Transverse colon (tissue), 4 donors: ENCODE measurements around the gene ETHE1. TPM values are rescaled to one million over a fixed set of nuclear protein-coding genes. Genes with fewer than 3 reads are reported as not detected.
A peak's percentile ranks its signal among the peaks of the same experiment; 100 is the strongest.

Experiments
- DNase-seq: peaks from one replicate; pipeline ENCODE4 v3.0.0-alpha.2; 2019
- H3K27ac ChIP-seq, 4 donors: fragments of 200-600 bp; sonication (generic); 2 replicates each; pipeline ENCODE4 v1.5.1; 2016 to 2018; ENCODE audit warnings: inconsistent platforms in 4 of 4
- H3K27me3 ChIP-seq: fragments of 200-600 bp; sonication (generic); 2 replicates; pipeline ENCODE4 v1.5.1; 2017; ENCODE audit warnings: inconsistent platforms
- H3K36me3 ChIP-seq, 4 donors: fragments of 200-600 bp; sonication (generic); 2 replicates each; pipeline ENCODE4 v1.5.1; 2017 to 2019; ENCODE audit warnings: inconsistent platforms in 4 of 4
- H3K4me1 ChIP-seq, 4 donors: fragments of 200-600 bp; sonication (generic); 2 replicates each; pipeline ENCODE4 v1.5.1; 2017 to 2020; ENCODE audit warnings: inconsistent platforms in 4 of 4
- H3K4me3 ChIP-seq, 4 donors: fragments of 200-600 bp; sonication (generic); 1 replicate in 1 of 4; 2 replicates in 3 of 4; pipeline versions ENCODE4 v1.5.1 to v1.6.1; 2017 to 2019; ENCODE audit warnings: inconsistent platforms in 4 of 4
- H3K9me3 ChIP-seq, 2 donors: fragments of 200-600 bp; sonication (generic); 2 replicates each; pipeline ENCODE4 v1.5.1; 2017 to 2019; ENCODE audit warnings: inconsistent platforms in 2 of 2
- EP300 ChIP-seq: sonication (generic); formaldehyde crosslinking; IDR thresholded peaks from one replicate; pipeline ENCODE4 v1.6.1; 2017; ENCODE audit warnings: antibody characterized with exemption, low read depth
- POLR2A ChIP-seq: fragments of 450-650 bp; IDR thresholded peaks from one replicate; pipeline ENCODE4 v1.6.1; 2016; ENCODE audit warnings: antibody characterized with exemption, mild to moderate bottlenecking, moderate library complexity
- POLR2AphosphoS5 ChIP-seq, 3 donors: sonication (generic); formaldehyde crosslinking; IDR thresholded peaks; one replicate each; pipeline ENCODE4 v1.6.1; 2016; ENCODE audit warnings: antibody characterized with exemption in 3 of 3
- WGBS, 2 donors: methylation state at CpG; one replicate each; pipeline ENCODE4 v1.1.5; 2018; ENCODE audit warnings: low coverage in 1 of 2; 5-methylcytosine and 5-hydroxymethylcytosine counted together
- in situ Hi-C, 4 donors: fragments of 200-750 bp; cut with MboI; loops; one replicate each; pipeline versions ENCODE4 v1.15.0 to v1.15.1; 2017; ENCODE audit warnings: low sequenced_read_pairs in 3 of 4, low pct_ligation_motif_present in 1 of 4, low pct_unique_long_range_greater_than_20kb in 1 of 4
- intact Hi-C: fragments of 100-400 bp; cut with DNase I; formaldehyde crosslinking; loops from one replicate; pipeline ENCODE4 v1.15.1; 2023; ENCODE audit warnings: low total_unique reads
- total RNA-seq, 4 donors: library from RNA; depleted of rRNA; stranded (reverse); fragments of >200 nt; gene quantifications; one replicate each; pipeline ENCODE4 v1.1.0, GENCODE V29; 2016
- TF ChIP-seq, protein P1 (sequence below), 5 experiments: fragments of 200-600 bp in 3 of 5; fragments of 450-650 bp in 2 of 5; sonication (generic) in 3 of 5; IDR thresholded peaks; 1 replicate in 2 of 5; 2 replicates in 3 of 5; pipeline ENCODE4 v1.5.1; 2016 to 2017; ENCODE audit warnings: antibody characterized with exemption in 5 of 5, inconsistent platforms in 3 of 5, mild to moderate bottlenecking in 2 of 5, moderate library complexity in 1 of 5

Gene ETHE1
- total RNA-seq, 4 donors from 2014 or later: 438 to 667 (median 458) TPM

DNA sequence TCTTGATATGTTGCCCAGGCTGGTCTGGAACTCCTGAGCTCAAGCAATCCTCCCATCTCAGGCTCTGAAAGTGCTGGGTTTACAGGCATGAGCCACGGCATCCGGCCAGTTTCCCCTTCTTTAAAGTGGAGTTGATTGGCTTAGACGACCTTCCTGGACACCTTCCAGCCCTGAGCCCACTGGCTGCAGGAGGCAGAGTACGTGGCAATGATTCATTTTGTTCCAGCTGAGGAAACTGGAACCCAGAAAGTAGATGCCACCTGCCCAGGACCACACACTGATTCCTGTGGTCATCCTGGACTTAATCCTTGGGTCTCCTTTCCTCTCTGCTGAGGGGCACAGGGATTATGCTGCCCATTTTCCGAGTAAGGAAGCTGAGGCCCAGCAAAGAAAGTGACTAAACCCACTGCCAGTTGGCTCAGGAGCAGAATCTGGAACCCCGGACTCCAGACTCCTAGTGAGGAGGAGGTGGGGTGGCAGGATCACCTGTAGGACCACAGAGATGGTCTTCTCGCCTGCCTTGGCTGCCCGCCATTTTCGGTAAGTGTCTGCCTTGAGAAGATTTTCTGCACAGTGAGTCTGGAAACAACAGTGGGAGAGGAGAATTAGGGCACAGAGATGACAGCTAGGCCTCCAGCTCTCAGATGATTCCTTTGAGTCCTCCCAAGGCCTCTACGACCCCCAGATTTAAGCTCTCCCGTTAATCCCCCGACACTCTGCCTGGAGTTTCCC lies 47.6 kb upstream of the ETHE1 start:
- no peak for DNase-seq
- TF ChIP-seq EP300: no peak
- TF ChIP-seq, protein P1, sequence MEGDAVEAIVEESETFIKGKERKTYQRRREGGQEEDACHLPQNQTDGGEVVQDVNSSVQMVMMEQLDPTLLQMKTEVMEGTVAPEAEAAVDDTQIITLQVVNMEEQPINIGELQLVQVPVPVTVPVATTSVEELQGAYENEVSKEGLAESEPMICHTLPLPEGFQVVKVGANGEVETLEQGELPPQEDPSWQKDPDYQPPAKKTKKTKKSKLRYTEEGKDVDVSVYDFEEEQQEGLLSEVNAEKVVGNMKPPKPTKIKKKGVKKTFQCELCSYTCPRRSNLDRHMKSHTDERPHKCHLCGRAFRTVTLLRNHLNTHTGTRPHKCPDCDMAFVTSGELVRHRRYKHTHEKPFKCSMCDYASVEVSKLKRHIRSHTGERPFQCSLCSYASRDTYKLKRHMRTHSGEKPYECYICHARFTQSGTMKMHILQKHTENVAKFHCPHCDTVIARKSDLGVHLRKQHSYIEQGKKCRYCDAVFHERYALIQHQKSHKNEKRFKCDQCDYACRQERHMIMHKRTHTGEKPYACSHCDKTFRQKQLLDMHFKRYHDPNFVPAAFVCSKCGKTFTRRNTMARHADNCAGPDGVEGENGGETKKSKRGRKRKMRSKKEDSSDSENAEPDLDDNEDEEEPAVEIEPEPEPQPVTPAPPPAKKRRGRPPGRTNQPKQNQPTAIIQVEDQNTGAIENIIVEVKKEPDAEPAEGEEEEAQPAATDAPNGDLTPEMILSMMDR (IDR thresholded peaks at IDR 0.05): no peak
- no peak for TF ChIP-seq POLR2AphosphoS5 (IDR thresholded peaks at IDR 0.05)
- no peak for TF ChIP-seq POLR2A
- Histone ChIP-seq H3K36me3 (no peaks in the 10 kb centered on the region), H3K27ac (peak overlapping the region; percentile 81 to 94 (median 92)), H3K4me1 (peaks cover 5 to 22% (median 12%) of the 10 kb centered on the region in 4 donors), H3K4me3 (peak overlapping the region; percentile 72 to 99 (median 88)), H3K9me3 (no peaks in the 10 kb centered on the region), H3K27me3 (no peaks in the 10 kb centered on the region)
- in situ Hi-C loops: no loop called here
- intact Hi-C loops: no loop called here
- WGBS, 2 donors: 0 to 28% methylated on average over 3 to 12 of the region's 12 CpGs

DNA sequence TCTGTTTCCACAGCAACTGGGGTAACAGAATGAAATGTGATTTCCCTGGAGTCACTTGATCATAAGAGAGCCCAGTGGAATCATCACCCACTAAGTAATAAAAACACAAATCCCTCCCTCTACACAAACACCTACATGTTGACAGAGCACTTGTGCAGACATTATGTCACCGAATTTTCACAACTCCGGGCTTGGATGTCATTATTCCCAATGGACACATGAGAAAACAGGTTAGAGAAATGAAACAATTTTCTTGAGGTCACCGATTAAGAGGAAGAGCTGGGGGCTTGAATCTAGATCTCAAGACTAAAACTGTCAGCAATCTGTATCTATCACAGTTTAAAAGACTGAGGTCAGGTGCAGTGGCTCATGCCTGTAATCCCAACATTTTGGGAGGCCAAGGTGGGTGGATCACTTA lies 45.2 kb upstream of the ETHE1 start:
- intact Hi-C loops: loop anchor here (2.0 kb wide), 1 partner anchor 31 kb away; no protein-coding TSS in a partner anchor

DNA sequence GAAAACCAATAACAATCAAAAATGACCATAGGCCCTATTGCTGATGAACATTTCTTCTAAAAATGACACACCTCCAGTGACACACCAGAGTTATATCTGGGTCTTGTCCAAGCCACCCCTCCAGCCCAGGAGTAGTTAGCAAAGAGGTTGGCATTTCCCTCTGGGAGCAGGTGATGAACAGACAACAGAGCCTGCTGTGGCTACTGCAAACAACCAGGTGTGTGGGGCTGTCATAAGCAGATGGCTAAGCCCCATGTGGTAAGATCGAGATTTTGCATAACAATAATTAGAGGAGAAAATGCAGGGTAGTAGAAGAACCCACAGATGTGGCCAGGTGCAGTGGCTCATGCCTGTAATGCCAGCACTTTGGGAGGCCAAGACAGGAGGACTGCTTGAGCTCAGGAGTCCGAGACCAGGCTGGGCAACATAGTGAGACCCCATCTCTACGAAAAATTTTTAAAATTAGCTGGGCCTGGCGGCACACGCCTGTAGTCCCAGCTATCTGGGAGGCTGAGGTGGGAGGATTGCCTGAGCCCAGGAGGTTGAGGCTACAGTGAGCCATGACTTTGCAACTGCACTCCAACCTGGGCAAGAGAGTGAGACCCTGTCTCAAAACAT lies 43.3 kb upstream of the ETHE1 start:
- in situ Hi-C loops: no loop called here
- intact Hi-C loops: no loop called here
- Histone ChIP-seq H3K4me3 (no peak overlapping the region), H3K9me3 (no peaks in the 10 kb centered on the region), H3K36me3 (no peaks in the 10 kb centered on the region), H3K4me1 (peaks cover 5 to 13% (median 9%) of the 10 kb centered on the region in 4 donors), H3K27ac (no peak overlapping the region), H3K27me3 (no peaks in the 10 kb centered on the region)
- TF ChIP-seq POLR2A: no peak
- TF ChIP-seq EP300: no peak
- TF ChIP-seq, protein P1 (IDR thresholded peaks at IDR 0.05): no peak
- TF ChIP-seq POLR2AphosphoS5 (IDR thresholded peaks at IDR 0.05): no peak
- 65% methylated on average over 5 of the region's 5 CpGs; no CpG with 5 or more reads in 1 of the 2 donors for WGBS, 2 donors
- no peak for DNase-seq

More for the DNA sequence above, 45.2 kb upstream of the ETHE1 start:
- no peak for DNase-seq
- H3K36me3 ChIP-seq: no peaks in the 10 kb centered on the region
- H3K4me3 ChIP-seq: no peak overlapping the region
- peak overlapping the region in 2 of 4 donors; percentile 37 to 45 for H3K27ac ChIP-seq
- in situ Hi-C loops: no loop called here
- H3K4me1 ChIP-seq: peaks cover 5 to 21% (median 12%) of the 10 kb centered on the region in 4 donors
- H3K27me3 ChIP-seq: no peaks in the 10 kb centered on the region
- 54 to 69% methylated on average over 3 of the region's 3 CpGs for whole genome bisulfite sequencing, 2 donors
- H3K9me3 ChIP-seq: no peaks in the 10 kb centered on the region
- TF ChIP-seq POLR2AphosphoS5 (IDR thresholded peaks at IDR 0.05) (no peak), EP300 (no peak), POLR2A (no peak)
- TF ChIP-seq, protein P1 (IDR thresholded peaks at IDR 0.05): no peak

DNA sequence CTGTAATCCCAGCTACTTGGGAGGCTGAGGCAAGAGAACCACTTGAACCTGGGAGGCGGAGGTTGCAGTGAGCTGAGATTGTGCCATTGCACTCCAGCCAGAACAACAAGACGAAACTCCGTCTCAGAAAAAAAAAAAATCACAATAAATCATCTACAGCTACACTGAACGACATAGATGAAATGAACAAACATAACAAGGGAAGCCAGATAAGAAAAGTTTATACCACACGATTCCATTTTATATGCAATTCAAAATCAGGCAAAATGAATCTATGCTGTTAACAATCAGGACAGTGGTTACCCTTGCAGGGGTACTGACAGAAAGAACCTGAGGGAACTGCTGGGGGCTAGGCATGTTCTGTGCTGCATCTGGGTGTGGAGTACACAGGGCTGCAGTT lies 42.7 kb upstream of the ETHE1 start:
- in situ Hi-C loops (no loop called here), intact Hi-C loops (loop anchor here (10.0 kb wide), 1 partner anchor 85 kb away; no protein-coding TSS in a partner anchor)
- no peak for TF ChIP-seq EP300
- TF ChIP-seq, protein P1 (IDR thresholded peaks at IDR 0.05): no peak
- no peak for TF ChIP-seq POLR2A
- no peak for TF ChIP-seq POLR2AphosphoS5 (IDR thresholded peaks at IDR 0.05)
- Histone ChIP-seq H3K9me3 (no peaks in the 10 kb centered on the region), H3K27me3 (no peaks in the 10 kb centered on the region), H3K4me1 (peaks cover 4 to 9% (median 5%) of the 10 kb centered on the region in 4 donors), H3K27ac (no peak overlapping the region), H3K4me3 (no peak overlapping the region), H3K36me3 (no peaks in the 10 kb centered on the region)
- no peak for DNase-seq
- 68 to 73% methylated on average over 4 to 5 of the region's 5 CpGs for WGBS, 2 donors
